CD4-positive, alpha-beta memory T cell (primary cell): ENCODE measurements around the gene RGS3. TPM values are rescaled to one million over a fixed set of nuclear protein-coding genes. Genes with fewer than 3 reads are reported as not detected.

Source experiments
- CTCF ChIA-PET: fragments of 350-600 bp; sonication (Branson Sonifier 250); formaldehyde crosslinking; loops from one replicate; lab custom pipeline; 2021; ENCODE audit warnings: inconsistent platforms; ENCODE audit not compliant: partially characterized antibody; lab: Charles Lee
- POLR2A ChIA-PET: fragments of 350-600 bp; sonication (Branson Sonifier 250); formaldehyde crosslinking; loops from one replicate; lab custom pipeline; 2021; ENCODE audit not compliant: partially characterized antibody; lab: Charles Lee
- DNase-seq, 5 donors: peaks; one replicate each; pipeline versions ENCODE4 v3.0.0 to v3.0.0-alpha.2; 2020 to 2022; ENCODE audit warnings: mixed read lengths in 1 of 5
- H3K27ac ChIP-seq: one replicate; pipeline ENCODE4 v1.7.0; 2013; ENCODE audit warnings: low read depth, low read length
- H3K27me3 ChIP-seq: 2 replicates; pipeline ENCODE4 v1.7.0; 2013; ENCODE audit warnings: mild to moderate bottlenecking, low read length, moderate library complexity; ENCODE audit not compliant: insufficient read depth
- H3K36me3 ChIP-seq: 2 replicates; pipeline ENCODE4 v1.7.0; 2013; ENCODE audit warnings: mild to moderate bottlenecking, low read length, moderate library complexity; ENCODE audit not compliant: insufficient read depth
- H3K4me1 ChIP-seq: 2 replicates; pipeline ENCODE4 v1.7.0; 2013; ENCODE audit warnings: mild to moderate bottlenecking, low read length, moderate library complexity; ENCODE audit not compliant: insufficient read depth
- H3K4me3 ChIP-seq, 2 donors: one replicate each; pipeline ENCODE4 v1.7.0; 2013; ENCODE audit warnings: low read length in 2 of 2, mild to moderate bottlenecking in 1 of 2
- H3K9me3 ChIP-seq, 2 donors: one replicate each; pipeline ENCODE4 v1.7.0; 2013; ENCODE audit warnings: low read length in 2 of 2, control low read depth in 1 of 2; ENCODE audit not compliant: control insufficient read depth in 1 of 2
- H3K27ac Mint-ChIP-seq, 7 donors: one replicate each; pipeline ENCODE4 v1.8.0; 2020 to 2021; ENCODE audit warnings: mixed read lengths in 7 of 7, mild to moderate bottlenecking in 6 of 7, inconsistent platforms in 3 of 7, moderate library complexity in 3 of 7
- H3K27me3 Mint-ChIP-seq, 2 donors: one replicate each; pipeline ENCODE4 v1.8.0; 2020 to 2021; ENCODE audit warnings: mixed read lengths in 2 of 2
- H3K36me3 Mint-ChIP-seq, 2 donors: one replicate each; pipeline ENCODE4 v1.8.0; 2020 to 2021; ENCODE audit warnings: mixed read lengths in 2 of 2, inconsistent platforms in 1 of 2, mild to moderate bottlenecking in 1 of 2
- H3K4me1 Mint-ChIP-seq, 4 donors: one replicate each; pipeline ENCODE4 v1.8.0; 2020 to 2021; ENCODE audit warnings: mixed read lengths in 4 of 4, mild to moderate bottlenecking in 1 of 4
- H3K4me3 Mint-ChIP-seq, 8 donors: one replicate each; pipeline ENCODE4 v1.8.0; 2020 to 2021; ENCODE audit warnings: mixed read lengths in 8 of 8, mild to moderate bottlenecking in 7 of 8, moderate library complexity in 6 of 8, inconsistent platforms in 3 of 8
- H3K9me3 Mint-ChIP-seq, 8 donors: one replicate each; pipeline ENCODE4 v1.8.0; 2020 to 2021; ENCODE audit warnings: mixed read lengths in 8 of 8, mild to moderate bottlenecking in 5 of 8, inconsistent platforms in 3 of 8, moderate library complexity in 1 of 8
- intact Hi-C: fragments of 100-400 bp; cut with micrococcal nuclease; formaldehyde crosslinking; loops from one replicate; pipeline ENCODE4 v1.15.1; 2023
- polyA plus RNA-seq, 2 donors: library from polyadenylated mRNA; unstranded; fragments of 300-500 nt; fragmentation: Illumina TruSeq; gene quantifications; one replicate each; pipeline ENCODE4 v1.2.3, GENCODE V29; 2021
- total RNA-seq, 2 experiments: library from RNA; stranded (reverse); gene quantifications; one replicate each; pipeline ENCODE4 v1.2.3, GENCODE V29; 2021

Gene RGS3
- total and polyA plus RNA-seq, 4 experiments from 2014 or later, result 3.4 to 23.2 (median 18.0) TPM

DNA sequence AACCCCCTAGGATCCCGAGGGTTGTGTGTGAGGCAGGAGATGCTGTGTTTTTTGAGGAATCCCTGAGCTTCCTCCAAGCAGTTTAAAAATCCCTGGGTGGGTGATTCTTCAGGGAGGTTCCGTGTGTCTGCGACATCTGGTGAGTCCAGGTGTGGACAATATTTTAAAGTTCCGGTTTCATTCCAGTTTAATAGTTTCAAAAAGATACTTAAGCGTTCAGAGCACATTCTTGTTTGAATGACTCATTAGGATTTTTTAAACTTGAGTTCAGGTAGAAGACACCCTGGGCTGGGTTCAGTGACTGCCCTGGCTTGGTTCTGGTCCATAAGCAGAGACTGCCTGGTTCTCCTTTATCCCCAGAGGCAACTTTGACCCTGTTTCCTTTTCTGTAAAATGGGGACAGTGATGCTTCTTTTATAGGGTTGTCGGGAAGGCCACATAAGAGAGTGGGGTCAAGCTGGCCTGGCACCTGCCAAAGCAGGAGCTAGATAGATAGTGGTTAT, 119.2 kb downstream of the RGS3 start:
- Mint-ChIP-seq H3K4me1 (peaks cover 54 to 90% (median 73%) of the 10 kb centered on the region in 4 donors), H3K4me3 (peak overlapping the region in 5 of 8 donors; percentile 29 to 92 (median 75)), H3K9me3 (peaks cover 0 to 3% (median 0%) of the 10 kb centered on the region in 8 donors), H3K27ac (peak overlapping the region; percentile 85 to 98 (median 96)), H3K27me3 (no peaks in the 10 kb centered on the region), H3K36me3 (peaks cover 32 to 48% of the 10 kb centered on the region in 2 donors)
- H3K27me3 ChIP-seq, result no peaks in the 10 kb centered on the region
- no peak overlapping the region for H3K4me3 ChIP-seq
- peaks cover 62% of the 10 kb centered on the region for H3K4me1 ChIP-seq
- no peak for DNase-seq
- peaks cover 12% of the 10 kb centered on the region for H3K36me3 ChIP-seq
- POLR2A ChIA-PET, result interaction anchor here (0.8 to 8.7 kb wide), 9 partner anchors 38 to 308 kb away, joined by 3 to 342 read pairs (median 11); partner anchors contain the start of genes ALAD, C9orf43, CDC26 and POLE3
- CTCF ChIA-PET, result interaction anchor here (0.8 to 17.1 kb wide), 25 partner anchors 7 to 308 kb away, joined by 3 to 322 read pairs (median 4); partner anchors contain the start of genes ALAD, C9orf43, CDC26 and POLE3
- peak overlapping the region; percentile 69 for H3K27ac ChIP-seq
- H3K9me3 ChIP-seq, result no peaks in the 10 kb centered on the region
- intact Hi-C loops, result loop anchor here (1.0 to 2.0 kb wide), 3 partner anchors 73 to 181 kb away; partner anchors contain the start of gene ALAD

DNA sequence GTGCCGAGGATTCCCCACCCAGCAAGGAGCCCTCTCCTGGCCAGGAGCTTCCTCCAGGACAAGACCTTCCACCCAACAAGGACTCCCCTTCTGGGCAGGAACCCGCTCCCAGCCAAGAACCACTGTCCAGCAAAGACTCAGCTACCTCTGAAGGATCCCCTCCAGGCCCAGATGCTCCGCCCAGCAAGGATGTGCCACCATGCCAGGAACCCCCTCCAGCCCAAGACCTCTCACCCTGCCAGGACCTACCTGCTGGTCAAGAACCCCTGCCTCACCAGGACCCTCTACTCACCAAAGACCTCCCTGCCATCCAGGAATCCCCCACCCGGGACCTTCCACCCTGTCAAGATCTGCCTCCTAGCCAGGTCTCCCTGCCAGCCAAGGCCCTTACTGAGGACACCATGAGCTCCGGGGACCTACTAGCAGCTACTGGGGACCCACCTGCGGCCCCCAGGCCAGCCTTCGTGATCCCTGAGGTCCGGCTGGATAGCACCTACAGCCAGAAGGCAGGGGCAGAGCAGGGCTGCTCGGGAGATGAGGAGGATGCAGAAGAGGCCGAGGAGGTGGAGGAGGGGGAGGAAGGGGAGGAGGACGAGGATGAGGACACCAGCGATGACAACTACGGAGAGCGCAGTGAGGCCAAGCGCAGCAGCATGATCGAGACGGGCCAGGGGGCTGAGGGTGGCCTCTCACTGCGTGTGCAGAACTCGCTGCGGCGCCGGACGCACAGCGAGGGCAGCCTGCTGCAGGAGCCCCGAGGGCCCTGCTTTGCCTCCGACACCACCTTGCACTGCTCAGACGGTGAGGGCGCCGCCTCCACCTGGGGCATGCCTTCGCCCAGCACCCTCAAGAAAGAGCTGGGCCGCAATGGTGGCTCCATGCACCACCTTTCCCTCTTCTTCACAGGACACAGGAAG, 120.2 kb downstream of the RGS3 start:
- ChIA-PET CTCF (interaction anchor here (1.0 to 17.1 kb wide), 10 partner anchors 6 to 309 kb away, joined by 3 to 322 read pairs (median 14); partner anchors contain the start of genes CDC26 and PRPF4), POLR2A (interaction anchor here (0.6 to 8.7 kb wide), 3 partner anchors 66 to 345 kb away, joined by 3 to 342 read pairs (median 3); no protein-coding TSS in a partner anchor)
- Mint-ChIP-seq H3K4me3 (peak overlapping the region in 1 of 8 donors; percentile 20), H3K9me3 (peaks cover 0 to 3% (median 0%) of the 10 kb centered on the region in 8 donors), H3K36me3 (peaks cover 32 to 54% of the 10 kb centered on the region in 2 donors), H3K27me3 (no peaks in the 10 kb centered on the region), H3K4me1 (peaks cover 48 to 87% (median 69%) of the 10 kb centered on the region in 4 donors), H3K27ac (peak overlapping the region; percentile 19 to 98 (median 70))
- H3K27me3 ChIP-seq, result no peaks in the 10 kb centered on the region
- no peak overlapping the region for H3K27ac ChIP-seq
- H3K36me3 ChIP-seq, result peaks cover 12% of the 10 kb centered on the region
- H3K9me3 ChIP-seq, result no peaks in the 10 kb centered on the region
- intact Hi-C loops, result loop anchor here (2.0 kb wide), 1 partner anchor 137 kb away; no protein-coding TSS in a partner anchor
- H3K4me1 ChIP-seq, result peaks cover 55% of the 10 kb centered on the region
- H3K4me3 ChIP-seq, result no peak overlapping the region
- no peak for DNase-seq

DNA sequence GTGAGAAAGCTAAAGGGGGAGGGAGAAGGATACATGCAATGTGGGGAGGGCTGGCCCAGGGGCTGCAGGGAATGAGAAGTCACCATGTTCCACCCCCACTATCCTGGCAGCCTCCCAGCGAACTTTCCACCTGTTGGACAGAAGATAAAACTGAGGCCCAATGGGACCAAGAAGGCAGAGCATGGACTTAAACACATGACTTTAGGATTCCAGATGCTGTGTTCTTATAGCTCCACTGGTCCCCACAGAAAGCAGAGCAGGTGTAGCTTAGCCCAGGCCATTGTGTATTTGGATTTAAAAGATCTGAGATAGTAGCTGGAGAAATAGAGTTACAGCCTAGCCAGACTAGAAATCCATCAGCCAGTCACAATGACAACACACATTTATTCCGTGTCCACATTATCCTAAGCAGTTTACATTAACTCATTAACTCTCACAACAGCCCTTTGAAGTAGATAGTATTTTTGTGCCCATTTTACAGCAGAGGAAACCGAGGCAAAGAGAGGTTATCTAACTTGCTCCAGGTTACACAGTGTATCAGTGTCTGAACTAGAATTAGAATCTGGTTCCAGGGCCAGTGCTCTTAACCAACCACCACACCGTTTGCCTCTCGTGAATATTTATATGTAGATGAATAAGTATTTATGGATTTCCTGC, 121.0 kb downstream of the RGS3 start:
- no peaks in the 10 kb centered on the region for H3K27me3 Mint-ChIP-seq

DNA sequence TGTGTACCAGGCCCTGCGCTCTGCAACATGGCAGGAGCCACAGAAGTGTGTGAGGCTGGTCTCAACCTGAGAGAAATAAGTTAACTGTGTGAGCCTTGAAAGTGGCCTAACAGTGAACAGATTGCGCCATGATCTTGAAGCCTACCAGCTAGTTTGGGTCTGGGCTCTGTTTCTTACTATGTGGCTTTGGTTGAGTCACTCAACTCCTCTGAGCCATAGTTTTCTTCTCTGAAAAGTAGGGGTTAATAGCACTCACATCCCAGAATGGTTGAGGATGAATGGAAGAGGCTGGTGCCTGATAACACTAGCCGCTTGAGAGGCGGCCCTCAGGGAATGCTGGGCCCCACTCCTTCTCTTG, 121.5 kb downstream of the RGS3 start:
- intact Hi-C loops, result no loop called here
- ChIA-PET POLR2A (interaction anchor here (1.4 to 8.7 kb wide), 2 partner anchors 67 to 138 kb away, joined by 3 to 342 read pairs; no protein-coding TSS in a partner anchor), CTCF (interaction anchor here (1.0 to 17.1 kb wide), 5 partner anchors 10 to 137 kb away, joined by 3 to 322 read pairs (median 7); no protein-coding TSS in a partner anchor)
- H3K27me3 Mint-ChIP-seq, result no peaks in the 10 kb centered on the region
- Histone ChIP-seq H3K9me3 (no peaks in the 10 kb centered on the region), H3K4me1 (peaks cover 54% of the 10 kb centered on the region), H3K27me3 (no peaks in the 10 kb centered on the region), H3K4me3 (no peak overlapping the region), H3K36me3 (peaks cover 12% of the 10 kb centered on the region), H3K27ac (no peak overlapping the region)
- H3K4me3 Mint-ChIP-seq, result no peak overlapping the region
- peaks cover 0 to 3% (median 0%) of the 10 kb centered on the region in 8 donors for H3K9me3 Mint-ChIP-seq
- peaks cover 41 to 86% (median 65%) of the 10 kb centered on the region in 4 donors for H3K4me1 Mint-ChIP-seq
- peak overlapping the region in 5 of 7 donors; percentile 47 to 75 (median 69) for H3K27ac Mint-ChIP-seq
- peaks cover 32 to 54% of the 10 kb centered on the region in 2 donors for H3K36me3 Mint-ChIP-seq
- no peak for DNase-seq

More for the DNA sequence above, 121.0 kb downstream of the RGS3 start:
- H3K36me3 ChIP-seq, result peaks cover 12% of the 10 kb centered on the region
- peaks cover 43 to 86% (median 66%) of the 10 kb centered on the region in 4 donors for H3K4me1 Mint-ChIP-seq
- peak overlapping the region in 6 of 7 donors; percentile 41 to 75 (median 60) for H3K27ac Mint-ChIP-seq
- peaks cover 0 to 3% (median 0%) of the 10 kb centered on the region in 8 donors for H3K9me3 Mint-ChIP-seq
- H3K27me3 ChIP-seq, result no peaks in the 10 kb centered on the region
- DNase-seq, result no peak
- ChIA-PET CTCF (interaction anchor here (1.0 to 17.1 kb wide), 5 partner anchors 10 to 137 kb away, joined by 3 to 322 read pairs (median 7); no protein-coding TSS in a partner anchor), POLR2A (interaction anchor here (0.6 to 8.7 kb wide), 3 partner anchors 66 to 345 kb away, joined by 3 to 342 read pairs (median 3); no protein-coding TSS in a partner anchor)
- peaks cover 32 to 54% of the 10 kb centered on the region in 2 donors for H3K36me3 Mint-ChIP-seq
- H3K4me1 ChIP-seq, result peaks cover 55% of the 10 kb centered on the region
- no peak overlapping the region for H3K27ac ChIP-seq
- H3K4me3 ChIP-seq, result no peak overlapping the region
- intact Hi-C loops, result no loop called here
- H3K9me3 ChIP-seq, result no peaks in the 10 kb centered on the region
- no peak overlapping the region for H3K4me3 Mint-ChIP-seq

DNA sequence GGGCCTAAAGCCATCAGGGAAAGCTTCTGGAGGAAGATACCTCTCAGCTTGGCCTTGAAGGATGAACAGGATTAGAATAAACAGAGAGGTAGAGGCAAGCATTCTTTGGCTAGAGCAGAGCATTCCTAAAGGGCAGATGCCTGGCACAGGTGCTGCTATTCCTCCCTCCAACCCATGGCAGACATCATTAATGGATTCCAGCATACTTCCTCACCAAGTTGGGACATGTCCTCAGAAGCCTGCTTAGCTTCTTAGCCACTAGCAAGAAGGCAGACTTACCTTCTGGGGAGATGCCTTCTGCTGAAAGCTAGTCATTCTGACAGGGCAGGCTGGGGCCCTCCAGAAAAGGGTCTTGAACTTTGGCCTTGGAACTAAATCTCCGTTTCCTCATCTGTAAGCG, 122.0 kb downstream of the RGS3 start:
- CTCF ChIA-PET, result interaction anchor here (1.2 to 17.1 kb wide), 4 partner anchors 9 to 138 kb away, joined by 3 to 322 read pairs (median 84); no protein-coding TSS in a partner anchor
- Mint-ChIP-seq H3K27me3 (no peaks in the 10 kb centered on the region), H3K9me3 (peaks cover 0 to 5% (median 0%) of the 10 kb centered on the region in 8 donors), H3K4me3 (peak overlapping the region in 1 of 8 donors; percentile 41), H3K36me3 (peaks cover 32 to 55% of the 10 kb centered on the region in 2 donors), H3K4me1 (peaks cover 41 to 81% (median 64%) of the 10 kb centered on the region in 4 donors), H3K27ac (peak overlapping the region; percentile 47 to 87 (median 70))
- Histone ChIP-seq H3K4me3 (no peak overlapping the region), H3K27ac (no peak overlapping the region), H3K4me1 (peaks cover 49% of the 10 kb centered on the region), H3K9me3 (no peaks in the 10 kb centered on the region), H3K27me3 (no peaks in the 10 kb centered on the region), H3K36me3 (peaks cover 12% of the 10 kb centered on the region)
- POLR2A ChIA-PET, result interaction anchor here (1.4 kb wide), 1 partner anchor 139 kb away, joined by 3 read pairs; no protein-coding TSS in a partner anchor
- DNase-seq, result no peak
- intact Hi-C loops, result no loop called here

DNA sequence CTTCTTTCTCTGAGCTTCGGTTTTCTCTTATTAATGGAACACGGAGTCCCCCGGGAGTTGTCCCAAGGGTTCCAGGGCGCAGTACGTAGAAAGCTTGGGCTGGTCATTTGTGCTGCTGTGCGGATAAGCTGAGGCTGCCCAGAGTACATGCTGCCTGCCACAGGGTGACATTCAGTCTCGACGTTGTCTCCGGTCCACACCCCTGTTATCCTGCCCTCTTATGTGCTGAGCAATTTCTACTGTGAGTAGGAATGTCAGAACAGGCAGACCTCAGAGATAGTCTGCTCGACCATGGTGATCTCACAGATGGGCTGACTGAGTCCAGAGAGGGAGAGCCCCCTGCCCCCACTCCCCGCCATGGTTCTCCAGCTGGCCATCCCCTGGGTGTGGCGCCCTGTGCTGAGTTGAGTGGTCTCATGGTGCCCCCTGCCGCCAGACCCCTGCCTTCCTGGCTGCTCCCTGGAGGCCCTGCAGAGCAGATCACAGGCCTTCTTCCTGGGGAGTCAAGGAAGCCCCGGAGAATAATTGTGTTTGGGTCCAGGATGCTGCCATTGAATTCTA, 124.0 kb downstream of the RGS3 start:
- no peak overlapping the region for H3K27ac ChIP-seq
- H3K27me3 ChIP-seq, result no peaks in the 10 kb centered on the region
- POLR2A ChIA-PET, result interaction anchor here (0.6 to 2.3 kb wide), 2 partner anchors 9 kb away, joined by 3 to 10 read pairs; no protein-coding TSS in a partner anchor
- H3K4me3 ChIP-seq, result no peak overlapping the region
- Mint-ChIP-seq H3K4me3 (no peak overlapping the region), H3K4me1 (peaks cover 30 to 64% (median 50%) of the 10 kb centered on the region in 4 donors), H3K9me3 (peaks cover 0 to 2% (median 0%) of the 10 kb centered on the region in 8 donors), H3K36me3 (peaks cover 32 to 55% of the 10 kb centered on the region in 2 donors), H3K27me3 (no peaks in the 10 kb centered on the region), H3K27ac (peak overlapping the region in 3 of 7 donors; percentile 35 to 57 (median 42))
- intact Hi-C loops, result no loop called here
- H3K9me3 ChIP-seq, result no peaks in the 10 kb centered on the region
- no peak for DNase-seq
- CTCF ChIA-PET, result interaction anchor here (0.5 to 17.1 kb wide), 10 partner anchors 7 to 313 kb away, joined by 3 to 322 read pairs (median 8); partner anchors contain the start of genes C9orf43, CDC26, POLE3 and PRPF4
- peaks cover 30% of the 10 kb centered on the region for H3K4me1 ChIP-seq
- H3K36me3 ChIP-seq, result peaks cover 12% of the 10 kb centered on the region
